ENCODE results near the gene RANBP1.

RANBP1 gene

GRCh38 chr22:20136603-20136873 is 20.6 kb downstream of the RANBP1 start:
- Histone ChIP-seq H3K9ac (ENCODE audit: low read length) (no peak overlapping the region), H3K23ac (ENCODE audit: low read length) (no peak overlapping the region), H3K56ac (ENCODE audit: low read length) (no peak overlapping the region), H4K5ac (ENCODE audit: low read length) (no peak overlapping the region), H3K79me1 (ENCODE audit: low read length) (peaks cover 6% of the 10 kb centered on the region), H3K4me3 (ENCODE audit: low read length) (no peak overlapping the region), H3K4me2 (ENCODE audit: low read length) (no peak overlapping the region), H2BK15ac (replicated peaks; ENCODE audit: low read depth) (no peak overlapping the region), H3K4me1 (ENCODE audit: control insufficient read depth, low read depth, low read length) (no peaks in the 10 kb centered on the region), H2BK5ac (ENCODE audit: low read length) (no peak overlapping the region), H3K4ac (ENCODE audit: low read depth, low read length) (no peak overlapping the region), H4K8ac (ENCODE audit: low read depth, low read length) (no peak overlapping the region), H3K36me3 (ENCODE audit: control insufficient read depth, insufficient read depth, low read length) (no peaks in the 10 kb centered on the region), H3K79me2 (ENCODE audit: control insufficient read depth, insufficient read depth, low read length) (no peaks in the 10 kb centered on the region), H2AK5ac (ENCODE audit: low read length) (no peak overlapping the region), H3K27me3 (ENCODE audit: insufficient read depth, low read length, poor library complexity) (no peaks in the 10 kb centered on the region), H2BK120ac (ENCODE audit: low read depth, low read length) (no peak overlapping the region), H3K27ac (ENCODE audit: low read depth, low read length) (no peak overlapping the region), H3K18ac (ENCODE audit: low read length) (no peak overlapping the region)
- DNase-seq, result no peak
- no CpG with 5 or more reads among the region's 5 CpGs for WGBS (ENCODE audit: extremely low coverage, insufficient coverage, low lambda C conversion rate)

GRCh38 chr22:20137113-20137512 is 21.2 kb downstream of the RANBP1 start:
- no CpG with 5 or more reads among the region's 13 CpGs for WGBS (ENCODE audit: extremely low coverage, insufficient coverage, low lambda C conversion rate)

GRCh38 chr22:20137671-20138416 is 21.9 kb downstream of the RANBP1 start:
- Histone ChIP-seq H3K36me3 (ENCODE audit: control insufficient read depth, insufficient read depth, low read length) (no peaks in the 10 kb centered on the region), H3K4me3 (ENCODE audit: low read length) (no peak overlapping the region), H3K79me2 (ENCODE audit: control insufficient read depth, insufficient read depth, low read length) (no peaks in the 10 kb centered on the region), H3K23ac (ENCODE audit: low read length) (no peak overlapping the region), H2BK15ac (replicated peaks; ENCODE audit: low read depth) (no peak overlapping the region), H3K4me1 (ENCODE audit: control insufficient read depth, low read depth, low read length) (no peaks in the 10 kb centered on the region), H3K4ac (ENCODE audit: low read depth, low read length) (no peak overlapping the region), H4K8ac (ENCODE audit: low read depth, low read length) (no peak overlapping the region), H2BK5ac (ENCODE audit: low read length) (no peak overlapping the region), H3K27ac (ENCODE audit: low read depth, low read length) (no peak overlapping the region), H3K18ac (ENCODE audit: low read length) (no peak overlapping the region), H2AK5ac (ENCODE audit: low read length) (no peak overlapping the region), H3K56ac (ENCODE audit: low read length) (no peak overlapping the region), H3K27me3 (ENCODE audit: insufficient read depth, low read length, poor library complexity) (no peaks in the 10 kb centered on the region), H2BK120ac (ENCODE audit: low read depth, low read length) (no peak overlapping the region), H3K9ac (ENCODE audit: low read length) (no peak overlapping the region), H4K5ac (ENCODE audit: low read length) (no peak overlapping the region), H3K4me2 (ENCODE audit: low read length) (no peak overlapping the region), H3K79me1 (ENCODE audit: low read length) (peaks cover 3% of the 10 kb centered on the region)
- no peak for DNase-seq
- WGBS (ENCODE audit: extremely low coverage, insufficient coverage, low lambda C conversion rate), result no CpG with 5 or more reads among the region's 26 CpGs

More at GRCh38 chr22:20137113-20137512, 21.2 kb downstream of the RANBP1 start:
- no peaks in the 10 kb centered on the region for H3K4me1 ChIP-seq (ENCODE audit: control insufficient read depth, low read depth, low read length)
- H3K27me3 ChIP-seq (ENCODE audit: insufficient read depth, low read length, poor library complexity), result no peaks in the 10 kb centered on the region
- H3K27ac ChIP-seq (ENCODE audit: low read depth, low read length), result no peak overlapping the region
- no peak overlapping the region for H3K4me3 ChIP-seq (ENCODE audit: low read length)
- H3K18ac ChIP-seq (ENCODE audit: low read length), result no peak overlapping the region
- no peak overlapping the region for H2AK5ac ChIP-seq (ENCODE audit: low read length)
- no peak overlapping the region for H2BK120ac ChIP-seq (ENCODE audit: low read depth, low read length)
- DNase-seq, result no peak
- H4K8ac ChIP-seq (ENCODE audit: low read depth, low read length), result no peak overlapping the region
- H2BK15ac ChIP-seq (replicated peaks; ENCODE audit: low read depth), result no peak overlapping the region
- H4K5ac ChIP-seq (ENCODE audit: low read length), result no peak overlapping the region
- H3K79me2 ChIP-seq (ENCODE audit: control insufficient read depth, insufficient read depth, low read length), result no peaks in the 10 kb centered on the region
- peaks cover 6% of the 10 kb centered on the region for H3K79me1 ChIP-seq (ENCODE audit: low read length)
- H3K36me3 ChIP-seq (ENCODE audit: control insufficient read depth, insufficient read depth, low read length), result no peaks in the 10 kb centered on the region
- H3K56ac ChIP-seq (ENCODE audit: low read length), result no peak overlapping the region
- no peak overlapping the region for H3K4ac ChIP-seq (ENCODE audit: low read depth, low read length)
- H3K9ac ChIP-seq (ENCODE audit: low read length), result no peak overlapping the region
- no peak overlapping the region for H3K4me2 ChIP-seq (ENCODE audit: low read length)
- H3K23ac ChIP-seq (ENCODE audit: low read length), result no peak overlapping the region
- H2BK5ac ChIP-seq (ENCODE audit: low read length), result no peak overlapping the region

- H3K27ac ChIP-seq (ENCODE audit: low read depth, low read length), result no peak overlapping the region
- peaks cover 3% of the 10 kb centered on the region for H3K79me1 ChIP-seq (ENCODE audit: low read length)
- no peak overlapping the region for H2BK5ac ChIP-seq (ENCODE audit: low read length)
- H4K8ac ChIP-seq (ENCODE audit: low read depth, low read length), result no peak overlapping the region
- H3K18ac ChIP-seq (ENCODE audit: low read length), result no peak overlapping the region
- no peak for DNase-seq
- no peak overlapping the region for H3K23ac ChIP-seq (ENCODE audit: low read length)
- no peak overlapping the region for H2BK120ac ChIP-seq (ENCODE audit: low read depth, low read length)
- no peaks in the 10 kb centered on the region for H3K36me3 ChIP-seq (ENCODE audit: control insufficient read depth, insufficient read depth, low read length)
- no peaks in the 10 kb centered on the region for H3K4me1 ChIP-seq (ENCODE audit: control insufficient read depth, low read depth, low read length)
- H3K4ac ChIP-seq (ENCODE audit: low read depth, low read length), result no peak overlapping the region
- no peak overlapping the region for H2AK5ac ChIP-seq (ENCODE audit: low read length)
- WGBS (ENCODE audit: extremely low coverage, insufficient coverage, low lambda C conversion rate), result no CpG with 5 or more reads among the region's 4 CpGs
- H3K4me3 ChIP-seq (ENCODE audit: low read length), result no peak overlapping the region
- H3K79me2 ChIP-seq (ENCODE audit: control insufficient read depth, insufficient read depth, low read length), result no peaks in the 10 kb centered on the region
- no peaks in the 10 kb centered on the region for H3K27me3 ChIP-seq (ENCODE audit: insufficient read depth, low read length, poor library complexity)
- H3K56ac ChIP-seq (ENCODE audit: low read length), result no peak overlapping the region
- no peak overlapping the region for H3K4me2 ChIP-seq (ENCODE audit: low read length)
- no peak overlapping the region for H3K9ac ChIP-seq (ENCODE audit: low read length)
- H4K5ac ChIP-seq (ENCODE audit: low read length), result no peak overlapping the region
- no peak overlapping the region for H2BK15ac ChIP-seq (replicated peaks; ENCODE audit: low read depth)
Measured at GRCh38 chr22:20138417-20138738, 22.5 kb downstream of the RANBP1 start.

GRCh38 chr22:20138868-20139267 is 23.0 kb downstream of the RANBP1 start:
- WGBS (ENCODE audit: extremely low coverage, insufficient coverage, low lambda C conversion rate), result no CpG with 5 or more reads among the region's 16 CpGs
- Histone ChIP-seq H2BK15ac (replicated peaks; ENCODE audit: low read depth) (no peak overlapping the region), H4K5ac (ENCODE audit: low read length) (no peak overlapping the region), H4K8ac (ENCODE audit: low read depth, low read length) (no peak overlapping the region), H3K4me2 (ENCODE audit: low read length) (no peak overlapping the region), H3K18ac (ENCODE audit: low read length) (no peak overlapping the region), H2BK5ac (ENCODE audit: low read length) (no peak overlapping the region), H3K9ac (ENCODE audit: low read length) (no peak overlapping the region), H3K4me3 (ENCODE audit: low read length) (no peak overlapping the region), H3K79me1 (ENCODE audit: low read length) (peaks cover 3% of the 10 kb centered on the region), H3K56ac (ENCODE audit: low read length) (no peak overlapping the region), H3K23ac (ENCODE audit: low read length) (no peak overlapping the region), H3K4me1 (ENCODE audit: control insufficient read depth, low read depth, low read length) (no peaks in the 10 kb centered on the region), H3K79me2 (ENCODE audit: control insufficient read depth, insufficient read depth, low read length) (no peaks in the 10 kb centered on the region), H2AK5ac (ENCODE audit: low read length) (no peak overlapping the region), H3K27ac (ENCODE audit: low read depth, low read length) (no peak overlapping the region), H3K36me3 (ENCODE audit: control insufficient read depth, insufficient read depth, low read length) (no peaks in the 10 kb centered on the region), H3K27me3 (ENCODE audit: insufficient read depth, low read length, poor library complexity) (no peaks in the 10 kb centered on the region), H2BK120ac (ENCODE audit: low read depth, low read length) (no peak overlapping the region), H3K4ac (ENCODE audit: low read depth, low read length) (no peak overlapping the region)
- no peak for DNase-seq

GRCh38 chr22:20139391-20140106 is 23.6 kb downstream of the RANBP1 start:
- DNase-seq, result no peak
- Histone ChIP-seq H4K5ac (ENCODE audit: low read length) (no peak overlapping the region), H3K4ac (ENCODE audit: low read depth, low read length) (no peak overlapping the region), H3K9ac (ENCODE audit: low read length) (no peak overlapping the region), H2BK120ac (ENCODE audit: low read depth, low read length) (no peak overlapping the region), H4K8ac (ENCODE audit: low read depth, low read length) (no peak overlapping the region), H3K56ac (ENCODE audit: low read length) (no peak overlapping the region), H2AK5ac (ENCODE audit: low read length) (no peak overlapping the region), H3K18ac (ENCODE audit: low read length) (no peak overlapping the region), H3K27me3 (ENCODE audit: insufficient read depth, low read length, poor library complexity) (no peaks in the 10 kb centered on the region), H3K4me2 (ENCODE audit: low read length) (no peak overlapping the region), H3K27ac (ENCODE audit: low read depth, low read length) (no peak overlapping the region), H3K36me3 (ENCODE audit: control insufficient read depth, insufficient read depth, low read length) (no peaks in the 10 kb centered on the region), H3K4me3 (ENCODE audit: low read length) (no peak overlapping the region), H2BK15ac (replicated peaks; ENCODE audit: low read depth) (no peak overlapping the region), H3K79me1 (ENCODE audit: low read length) (peaks cover 3% of the 10 kb centered on the region), H2BK5ac (ENCODE audit: low read length) (no peak overlapping the region), H3K79me2 (ENCODE audit: control insufficient read depth, insufficient read depth, low read length) (no peaks in the 10 kb centered on the region), H3K23ac (ENCODE audit: low read length) (no peak overlapping the region), H3K4me1 (ENCODE audit: control insufficient read depth, low read depth, low read length) (no peaks in the 10 kb centered on the region)
- WGBS (ENCODE audit: extremely low coverage, insufficient coverage, low lambda C conversion rate), result no CpG with 5 or more reads among the region's 36 CpGs
